ENCODE data around the gene PTPRM.
"Not testable (repeated sequence)": the region's sequence is repeated elsewhere in the genome, so short reads cannot be mapped to it uniquely, and the experiment has no call there.

The PTPRM gene

DNA sequence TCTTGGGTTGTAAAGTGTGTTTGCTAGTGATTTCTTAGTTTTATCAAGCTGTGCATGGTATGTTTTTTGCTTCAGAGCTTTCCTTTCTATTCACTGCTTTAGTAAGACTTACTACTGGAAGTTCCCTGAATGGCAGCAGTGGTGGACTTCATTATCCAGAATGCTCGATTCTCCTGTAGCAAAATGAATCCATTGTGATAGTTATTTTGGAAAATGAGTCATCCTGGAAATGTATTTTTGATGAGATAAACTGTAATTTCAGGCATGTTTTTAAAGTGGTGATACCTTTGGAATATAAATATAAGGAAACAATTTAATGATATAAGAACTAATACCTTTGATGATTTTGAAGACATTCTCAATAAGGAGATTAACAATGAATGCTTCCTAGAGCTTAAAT lies 387.1 kb downstream of the PTPRM start:
- Histone ChIP-seq H3K4me1 (ENCODE audit: control insufficient read depth, insufficient read depth, low read length) (no peaks in the 10 kb centered on the region), H3K27me3 (ENCODE audit: control insufficient read depth, insufficient read depth, low read length, poor library complexity, severe bottlenecking) (no peaks in the 10 kb centered on the region), H3K4me3 (ENCODE audit: insufficient read depth, low read depth, low read length) (no peak overlapping the region), H3K36me3 (ENCODE audit: control insufficient read depth, insufficient read depth, low read length) (no peaks in the 10 kb centered on the region), H3K27ac (ENCODE audit: insufficient read depth, low read depth, low read length, poor library complexity, severe bottlenecking) (no peak overlapping the region), H3K9me3 (ENCODE audit: control insufficient read depth, low read length) (no peaks in the 10 kb centered on the region)
- WGBS, 2 experiments, result 97% methylated on average over 1 of the region's 1 CpG

DNA sequence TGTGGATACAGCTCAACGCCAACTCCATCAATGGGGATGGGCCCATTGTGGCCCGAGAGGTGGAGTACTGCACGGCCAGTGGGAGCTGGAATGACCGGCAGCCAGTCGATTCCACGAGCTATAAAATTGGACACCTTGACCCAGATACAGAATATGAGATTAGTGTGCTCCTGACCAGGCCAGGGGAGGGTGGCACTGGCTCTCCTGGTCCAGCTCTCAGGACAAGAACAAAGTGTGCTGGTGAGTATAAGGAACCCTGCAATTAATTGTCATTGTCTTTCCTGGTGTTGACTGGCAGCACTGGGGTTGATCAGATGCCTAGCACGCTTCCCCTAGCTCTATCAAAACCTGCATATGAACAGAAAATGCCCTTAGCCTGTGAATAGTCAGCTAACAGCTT lies 388.1 kb downstream of the PTPRM start:
- Histone ChIP-seq H3K4me1 (ENCODE audit: control insufficient read depth, insufficient read depth, low read length) (no peaks in the 10 kb centered on the region), H3K27me3 (ENCODE audit: control insufficient read depth, insufficient read depth, low read length, poor library complexity, severe bottlenecking) (no peaks in the 10 kb centered on the region), H3K36me3 (ENCODE audit: control insufficient read depth, insufficient read depth, low read length) (no peaks in the 10 kb centered on the region), H3K27ac (ENCODE audit: insufficient read depth, low read depth, low read length, poor library complexity, severe bottlenecking) (no peak overlapping the region), H3K4me3 (ENCODE audit: insufficient read depth, low read depth, low read length) (no peak overlapping the region), H3K9me3 (ENCODE audit: control insufficient read depth, low read length) (no peaks in the 10 kb centered on the region)
- 94 to 96% methylated on average over 7 of the region's 7 CpGs for WGBS, 2 experiments

DNA sequence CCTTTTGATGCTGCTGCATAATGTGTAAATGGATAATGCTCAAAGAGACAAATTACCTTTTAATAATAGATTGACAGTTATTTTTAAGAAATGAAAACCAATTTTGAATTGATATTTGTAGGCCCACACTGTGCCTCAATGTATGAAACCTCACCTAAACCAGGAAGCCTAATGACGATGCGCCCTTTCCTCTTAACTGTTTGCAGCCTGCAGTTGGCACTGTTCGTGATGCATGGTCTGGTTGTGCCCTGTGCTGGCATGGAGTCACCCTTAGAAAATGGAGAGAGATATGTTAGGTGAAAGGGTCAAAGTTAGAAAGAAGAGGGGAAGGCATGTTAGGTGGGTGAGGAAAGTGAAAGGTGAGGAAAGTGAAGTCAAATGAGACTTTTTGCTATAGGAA lies 390.2 kb downstream of the PTPRM start:
- no peaks in the 10 kb centered on the region for H3K36me3 ChIP-seq (ENCODE audit: control insufficient read depth, insufficient read depth, low read length)
- H3K4me1 ChIP-seq (ENCODE audit: control insufficient read depth, insufficient read depth, low read length), result no peaks in the 10 kb centered on the region
- WGBS, 2 experiments, result 95 to 96% methylated on average over 3 of the region's 3 CpGs
- no peaks in the 10 kb centered on the region for H3K9me3 ChIP-seq (ENCODE audit: control insufficient read depth, low read length)
- H3K4me3 ChIP-seq (ENCODE audit: insufficient read depth, low read depth, low read length), result no peak overlapping the region
- H3K27me3 ChIP-seq (ENCODE audit: control insufficient read depth, insufficient read depth, low read length, poor library complexity, severe bottlenecking), result no peaks in the 10 kb centered on the region
- no peak overlapping the region for H3K27ac ChIP-seq (ENCODE audit: insufficient read depth, low read depth, low read length, poor library complexity, severe bottlenecking)

DNA sequence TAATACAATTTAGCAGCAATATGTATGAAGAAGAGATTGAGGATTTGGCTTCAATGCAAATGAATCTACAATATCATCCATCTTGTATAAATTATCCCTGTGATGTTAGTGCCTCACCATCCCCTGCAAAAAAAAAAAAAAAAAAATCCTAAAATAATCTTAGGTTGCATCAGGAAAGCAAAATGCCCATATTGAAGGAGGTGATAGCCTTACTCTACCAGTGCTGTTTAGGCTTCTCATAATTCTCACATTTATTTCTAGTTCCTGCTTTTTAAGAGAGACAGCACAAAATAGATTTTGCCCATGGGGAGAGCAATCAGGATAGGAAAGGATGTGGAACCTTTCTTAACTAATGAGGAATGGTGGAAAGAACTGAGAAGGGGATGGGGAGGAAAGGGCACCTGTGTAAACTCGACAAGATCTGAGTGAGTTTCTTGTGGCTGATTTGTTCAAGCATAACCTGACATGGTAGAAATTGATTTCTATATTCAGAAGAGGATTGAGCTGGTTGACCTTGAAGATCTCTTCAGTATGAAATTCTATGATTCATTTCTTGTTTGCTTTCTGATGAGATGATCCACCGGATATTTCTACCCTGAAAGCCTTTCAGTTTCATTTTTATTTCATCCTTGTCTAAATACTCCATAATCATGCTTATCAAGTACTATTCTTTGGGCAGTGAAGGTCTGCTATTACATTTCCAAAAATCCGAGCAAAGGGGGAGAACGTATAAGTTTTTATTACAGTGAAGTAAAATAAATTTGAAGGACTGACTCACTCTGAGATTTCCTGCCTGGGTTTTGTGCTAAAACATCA lies 391.2 kb downstream of the PTPRM start:
- H3K36me3 ChIP-seq (ENCODE audit: control insufficient read depth, insufficient read depth, low read length), result no peaks in the 10 kb centered on the region
- no peaks in the 10 kb centered on the region for H3K9me3 ChIP-seq (ENCODE audit: control insufficient read depth, low read length)
- no peak overlapping the region for H3K4me3 ChIP-seq (ENCODE audit: insufficient read depth, low read depth, low read length)
- no peaks in the 10 kb centered on the region for H3K4me1 ChIP-seq (ENCODE audit: control insufficient read depth, insufficient read depth, low read length)
- H3K27ac ChIP-seq (ENCODE audit: insufficient read depth, low read depth, low read length, poor library complexity, severe bottlenecking), result no peak overlapping the region
- 87 to 88% methylated on average over 4 of the region's 4 CpGs for WGBS, 2 experiments
- H3K27me3 ChIP-seq (ENCODE audit: control insufficient read depth, insufficient read depth, low read length, poor library complexity, severe bottlenecking), result no peaks in the 10 kb centered on the region

DNA sequence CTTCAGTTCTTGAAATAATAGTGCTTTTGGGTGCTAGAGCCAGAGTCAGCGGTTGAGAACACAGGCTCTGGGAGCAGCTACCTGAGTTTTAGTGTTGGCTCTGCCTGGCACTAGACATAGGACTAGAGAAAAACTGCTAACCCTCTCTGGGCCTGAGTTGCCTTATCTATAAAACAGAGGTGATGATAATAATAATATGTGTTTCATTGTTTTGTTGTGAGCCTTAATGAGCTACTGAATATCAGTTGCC lies 391.7 kb downstream of the PTPRM start:
- Histone ChIP-seq H3K27ac (ENCODE audit: insufficient read depth, low read depth, low read length, poor library complexity, severe bottlenecking) (no peak overlapping the region), H3K4me3 (ENCODE audit: insufficient read depth, low read depth, low read length) (no peak overlapping the region), H3K36me3 (ENCODE audit: control insufficient read depth, insufficient read depth, low read length) (no peaks in the 10 kb centered on the region), H3K9me3 (ENCODE audit: control insufficient read depth, low read length) (no peaks in the 10 kb centered on the region), H3K4me1 (ENCODE audit: control insufficient read depth, insufficient read depth, low read length) (peaks cover 2% of the 10 kb centered on the region), H3K27me3 (ENCODE audit: control insufficient read depth, insufficient read depth, low read length, poor library complexity, severe bottlenecking) (no peaks in the 10 kb centered on the region)
- WGBS, 2 experiments, result 89 to 96% methylated on average over 1 of the region's 1 CpG

DNA sequence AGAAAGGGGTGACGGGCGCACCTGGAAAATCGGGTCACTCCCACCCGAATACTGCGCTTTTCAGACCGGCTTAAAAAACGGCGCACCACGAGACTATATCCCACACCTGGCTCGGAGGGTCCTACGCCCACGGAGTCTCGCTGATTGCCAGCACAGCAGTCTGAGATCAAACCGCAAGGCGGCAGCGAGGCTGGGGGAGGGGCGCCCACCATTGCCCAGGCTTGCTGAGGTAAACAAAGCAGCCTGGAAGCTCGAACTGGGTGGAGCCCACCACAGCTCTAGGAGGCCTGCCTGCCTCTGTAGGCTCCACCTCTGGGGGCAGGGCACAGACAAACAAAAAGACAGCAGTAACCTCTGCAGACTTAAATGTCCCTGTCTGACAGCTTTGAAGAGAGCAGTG lies 399.6 kb downstream of the PTPRM start:
- H3K36me3 ChIP-seq (ENCODE audit: control insufficient read depth, insufficient read depth, low read length); H3K27me3 ChIP-seq (ENCODE audit: control insufficient read depth, insufficient read depth, low read length, poor library complexity, severe bottlenecking); H3K4me3 ChIP-seq (ENCODE audit: insufficient read depth, low read depth, low read length); H3K4me1 ChIP-seq (ENCODE audit: control insufficient read depth, insufficient read depth, low read length); H3K27ac ChIP-seq (ENCODE audit: insufficient read depth, low read depth, low read length, poor library complexity, severe bottlenecking); H3K9me3 ChIP-seq (ENCODE audit: control insufficient read depth, low read length): not testable (repeated sequence)
- 74 to 75% methylated on average over 6 to 9 of the region's 18 CpGs for whole genome bisulfite sequencing, 2 experiments

DNA sequence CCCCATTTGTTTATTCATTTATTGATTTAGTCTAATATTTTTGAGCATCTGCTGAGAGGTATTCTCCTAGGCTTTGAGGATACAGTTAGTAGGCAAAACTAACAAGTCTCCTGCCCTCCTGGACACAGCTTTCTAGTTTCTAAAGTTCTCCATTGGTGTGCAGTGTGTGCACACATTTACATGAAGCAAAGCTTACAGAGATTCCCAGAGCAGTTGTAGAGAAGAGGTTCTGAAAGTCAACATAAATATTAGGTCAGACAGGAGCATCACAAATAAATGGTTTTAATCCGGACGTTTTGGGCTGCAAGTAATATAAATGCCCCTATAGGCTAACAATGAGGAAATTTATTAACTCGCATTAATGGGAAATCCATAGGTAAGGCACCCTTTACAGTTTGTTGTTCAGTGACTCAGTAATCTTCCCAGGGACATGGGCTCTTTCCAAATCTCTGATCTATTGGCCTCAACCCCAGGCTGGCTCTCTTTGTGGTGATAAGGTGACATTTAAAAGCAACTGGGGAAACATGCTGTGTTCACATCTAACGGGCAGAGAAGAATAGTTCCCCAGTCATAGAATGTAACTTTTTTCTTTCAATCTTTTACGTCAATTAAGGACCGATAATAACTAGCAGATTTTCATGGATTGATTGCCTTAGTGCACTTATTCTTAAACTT lies 407.2 kb downstream of the PTPRM start:
- no peaks in the 10 kb centered on the region for H3K36me3 ChIP-seq (ENCODE audit: control insufficient read depth, insufficient read depth, low read length)
- WGBS, 2 experiments, result 91 to 92% methylated on average over 6 of the region's 6 CpGs
- H3K9me3 ChIP-seq (ENCODE audit: control insufficient read depth, low read length), result no peaks in the 10 kb centered on the region
- no peaks in the 10 kb centered on the region for H3K27me3 ChIP-seq (ENCODE audit: control insufficient read depth, insufficient read depth, low read length, poor library complexity, severe bottlenecking)
- H3K4me1 ChIP-seq (ENCODE audit: control insufficient read depth, insufficient read depth, low read length), result no peaks in the 10 kb centered on the region
- H3K4me3 ChIP-seq (ENCODE audit: insufficient read depth, low read depth, low read length), result no peak overlapping the region
- no peak overlapping the region for H3K27ac ChIP-seq (ENCODE audit: insufficient read depth, low read depth, low read length, poor library complexity, severe bottlenecking)

DNA sequence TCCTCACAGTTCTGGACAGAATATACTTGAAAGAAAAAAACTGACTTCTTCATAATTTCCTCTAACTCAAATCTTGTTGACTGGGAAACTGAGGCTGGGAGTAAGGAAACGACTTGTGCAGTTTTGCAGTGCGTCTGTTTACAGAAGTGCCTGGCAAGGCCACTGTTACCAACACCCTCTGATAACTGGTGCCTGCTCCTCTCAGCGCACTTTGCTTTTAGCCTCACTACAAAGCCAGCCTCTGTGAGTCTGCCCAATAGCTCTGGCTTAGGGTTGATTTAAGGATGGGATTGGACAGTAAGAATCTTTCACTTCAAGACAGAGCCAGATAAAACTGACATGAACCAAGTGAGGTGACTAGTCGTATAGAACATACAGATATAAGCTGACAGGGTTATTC lies 410.8 kb downstream of the PTPRM start:
- 91 to 94% methylated on average over 4 of the region's 4 CpGs for WGBS, 2 experiments
- Histone ChIP-seq H3K9me3 (ENCODE audit: control insufficient read depth, low read length) (no peaks in the 10 kb centered on the region), H3K27me3 (ENCODE audit: control insufficient read depth, insufficient read depth, low read length, poor library complexity, severe bottlenecking) (no peaks in the 10 kb centered on the region), H3K4me1 (ENCODE audit: control insufficient read depth, insufficient read depth, low read length) (no peaks in the 10 kb centered on the region), H3K4me3 (ENCODE audit: insufficient read depth, low read depth, low read length) (no peak overlapping the region), H3K36me3 (ENCODE audit: control insufficient read depth, insufficient read depth, low read length) (no peaks in the 10 kb centered on the region), H3K27ac (ENCODE audit: insufficient read depth, low read depth, low read length, poor library complexity, severe bottlenecking) (no peak overlapping the region)

DNA sequence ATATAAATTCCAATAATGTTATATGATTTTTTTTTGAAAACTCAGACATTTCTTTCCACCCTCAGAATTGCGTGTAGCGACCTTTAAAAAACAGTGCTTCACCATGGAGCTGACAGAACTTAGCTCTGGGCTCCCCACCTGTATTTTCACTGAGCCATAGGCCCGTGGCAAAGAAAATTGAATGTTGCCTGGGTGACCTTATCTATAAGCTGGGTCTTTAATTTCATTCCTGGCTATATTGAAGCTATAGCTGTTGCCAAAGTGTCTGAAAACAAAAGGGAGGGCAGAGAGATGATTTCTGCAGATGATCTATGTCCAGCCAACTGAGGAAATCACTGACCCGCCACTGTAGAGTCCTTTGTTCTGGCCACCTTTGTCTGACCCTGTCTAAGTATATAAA lies 411.7 kb downstream of the PTPRM start:
- Histone ChIP-seq H3K36me3 (ENCODE audit: control insufficient read depth, insufficient read depth, low read length) (no peaks in the 10 kb centered on the region), H3K27me3 (ENCODE audit: control insufficient read depth, insufficient read depth, low read length, poor library complexity, severe bottlenecking) (no peaks in the 10 kb centered on the region), H3K27ac (ENCODE audit: insufficient read depth, low read depth, low read length, poor library complexity, severe bottlenecking) (no peak overlapping the region), H3K9me3 (ENCODE audit: control insufficient read depth, low read length) (no peaks in the 10 kb centered on the region), H3K4me1 (ENCODE audit: control insufficient read depth, insufficient read depth, low read length) (no peaks in the 10 kb centered on the region), H3K4me3 (ENCODE audit: insufficient read depth, low read depth, low read length) (no peak overlapping the region)
- 95 to 96% methylated on average over 4 of the region's 4 CpGs for WGBS, 2 experiments

DNA sequence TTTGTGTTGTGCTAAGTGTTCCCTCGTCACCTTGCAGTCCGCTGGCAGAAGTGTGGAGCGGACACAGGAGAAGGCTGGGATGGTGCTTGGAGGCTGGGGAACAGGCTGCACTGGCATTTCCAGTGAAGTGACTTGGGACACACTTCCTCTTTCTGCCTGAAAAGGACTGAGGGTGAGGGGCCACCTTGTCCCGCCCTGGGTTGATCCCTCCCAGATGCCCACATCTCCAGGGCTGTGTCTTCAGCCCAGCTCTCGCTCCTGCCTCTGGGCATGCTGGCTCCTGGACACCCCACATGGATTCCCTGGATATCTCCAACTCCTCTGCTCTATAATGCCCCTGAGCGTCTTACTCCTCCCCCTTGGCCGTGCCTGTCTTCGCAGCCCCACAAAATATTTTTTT lies 412.6 kb downstream of the PTPRM start:
- no peak overlapping the region for H3K4me3 ChIP-seq (ENCODE audit: insufficient read depth, low read depth, low read length)
- 92 to 93% methylated on average over 8 of the region's 8 CpGs for WGBS, 2 experiments
- H3K27me3 ChIP-seq (ENCODE audit: control insufficient read depth, insufficient read depth, low read length, poor library complexity, severe bottlenecking), result no peaks in the 10 kb centered on the region
- no peak overlapping the region for H3K27ac ChIP-seq (ENCODE audit: insufficient read depth, low read depth, low read length, poor library complexity, severe bottlenecking)
- H3K36me3 ChIP-seq (ENCODE audit: control insufficient read depth, insufficient read depth, low read length), result no peaks in the 10 kb centered on the region
- H3K9me3 ChIP-seq (ENCODE audit: control insufficient read depth, low read length), result no peaks in the 10 kb centered on the region
- H3K4me1 ChIP-seq (ENCODE audit: control insufficient read depth, insufficient read depth, low read length), result no peaks in the 10 kb centered on the region

All from ectodermal cell (in vitro differentiated cells).